Measurements from ENCODE around the gene RNF13.
"Not testable (repeated sequence)": the region's sequence is repeated elsewhere in the genome, so short reads cannot be mapped to it uniquely, and the experiment has no call there.

GRCh38 chr3:149981979-149982378, 169.0 kb downstream of the RNF13 start:
- TF ChIP-seq, protein P1, sequence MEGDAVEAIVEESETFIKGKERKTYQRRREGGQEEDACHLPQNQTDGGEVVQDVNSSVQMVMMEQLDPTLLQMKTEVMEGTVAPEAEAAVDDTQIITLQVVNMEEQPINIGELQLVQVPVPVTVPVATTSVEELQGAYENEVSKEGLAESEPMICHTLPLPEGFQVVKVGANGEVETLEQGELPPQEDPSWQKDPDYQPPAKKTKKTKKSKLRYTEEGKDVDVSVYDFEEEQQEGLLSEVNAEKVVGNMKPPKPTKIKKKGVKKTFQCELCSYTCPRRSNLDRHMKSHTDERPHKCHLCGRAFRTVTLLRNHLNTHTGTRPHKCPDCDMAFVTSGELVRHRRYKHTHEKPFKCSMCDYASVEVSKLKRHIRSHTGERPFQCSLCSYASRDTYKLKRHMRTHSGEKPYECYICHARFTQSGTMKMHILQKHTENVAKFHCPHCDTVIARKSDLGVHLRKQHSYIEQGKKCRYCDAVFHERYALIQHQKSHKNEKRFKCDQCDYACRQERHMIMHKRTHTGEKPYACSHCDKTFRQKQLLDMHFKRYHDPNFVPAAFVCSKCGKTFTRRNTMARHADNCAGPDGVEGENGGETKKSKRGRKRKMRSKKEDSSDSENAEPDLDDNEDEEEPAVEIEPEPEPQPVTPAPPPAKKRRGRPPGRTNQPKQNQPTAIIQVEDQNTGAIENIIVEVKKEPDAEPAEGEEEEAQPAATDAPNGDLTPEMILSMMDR (IDR thresholded peaks at IDR 0.05), result not testable (repeated sequence)
- not testable (repeated sequence) for TF ChIP-seq POLR2AphosphoS5, POLR2A (IDR thresholded peaks at IDR 0.05)

Measured in breast epithelium (tissue), 3 donors.